Measurements from ENCODE around the gene C1orf56. TPM values are rescaled to one million over a fixed set of nuclear protein-coding genes. Genes with fewer than 3 reads are reported as not detected.

Gene C1orf56
- total and polyA plus RNA-seq, 5 donors = 5.8 to 12.4 (median 7.9) TPM

GRCh38 chr1:151006327-151007052 is 41.1 kb upstream of the C1orf56 start, which contains the start of gene MINDY1:
Gene MINDY1 (minus strand): TSS chr1:151006902. CDS start chr1:151002617, 4,285 bp downstream.
- ATAC-seq = peak; percentile 76 to 82
- no peaks in the 10 kb centered on the region for H3K27me3 ChIP-seq (ENCODE audit: control insufficient read depth, insufficient read depth)
- no peaks in the 10 kb centered on the region for H3K9me3 ChIP-seq (ENCODE audit: control insufficient read depth, low read length)
- peaks cover 10% of the 10 kb centered on the region for H3K4me1 ChIP-seq (ENCODE audit: control insufficient read depth, insufficient read depth, low read length)
- intact Hi-C loops (cut with DNase I) = loop anchor here in 1 of 4 donors (10.0 kb wide), 1 partner anchor 48 kb away; the partner anchor contains the start of gene CDC42SE1
- under 1% methylated on average over 18 of the region's 18 CpGs for WGBS
- peak within 1 kb of the TSS; percentile 90 for H3K27ac ChIP-seq (ENCODE audit: low read length)
- peak within 1 kb of the TSS; percentile 87 for H3K4me3 ChIP-seq (ENCODE audit: low read length)
- peak; percentile 62 to 83 (median 81) for DNase-seq

GRCh38 chr1:151007853-151008243 is 39.7 kb upstream of the C1orf56 start:
- Histone ChIP-seq H3K27me3 (ENCODE audit: control insufficient read depth, insufficient read depth) (no peaks in the 10 kb centered on the region), H3K27ac (ENCODE audit: low read length) (peak overlapping the region; percentile 78), H3K4me1 (ENCODE audit: control insufficient read depth, insufficient read depth, low read length) (peaks cover 5% of the 10 kb centered on the region), H3K4me3 (ENCODE audit: low read length) (no peak overlapping the region), H3K9me3 (ENCODE audit: control insufficient read depth, low read length) (no peaks in the 10 kb centered on the region)
- DNase-seq = no peak
- WGBS = 6% methylated on average over 4 of the region's 4 CpGs
- no peak for ATAC-seq
- intact Hi-C loops (cut with DNase I) = loop anchor here in 1 of 4 donors (10.0 kb wide), 1 partner anchor 47 kb away; the partner anchor contains the start of gene CDC42SE1

GRCh38 chr1:151008244-151009205 is 39.0 kb upstream of the C1orf56 start, which contains the start of gene PRUNE1:
Gene PRUNE1 (plus strand): TSS chr1:151008449. CDS start chr1:151008633, 184 bp downstream.
- Histone ChIP-seq H3K4me3 (ENCODE audit: low read length) (peak within 1 kb of the TSS; percentile 87), H3K27ac (ENCODE audit: low read length) (peak within 1 kb of the TSS; percentile 97), H3K4me1 (ENCODE audit: control insufficient read depth, insufficient read depth, low read length) (peaks cover 5% of the 10 kb centered on the region), H3K27me3 (ENCODE audit: control insufficient read depth, insufficient read depth) (no peaks in the 10 kb centered on the region), H3K9me3 (ENCODE audit: control insufficient read depth, low read length) (no peaks in the 10 kb centered on the region)
- ATAC-seq (peak; percentile 93), DNase-seq (peak; percentile 98 to 99 (median 99))
- under 1% methylated on average over 69 of the region's 69 CpGs for WGBS
- intact Hi-C loops (cut with DNase I) = loop anchor here in 1 of 4 donors (10.0 kb wide), 1 partner anchor 46 kb away; the partner anchor contains the start of gene CDC42SE1

- WGBS = 42% methylated on average over 3 of the region's 3 CpGs
- DNase-seq = no peak
- Histone ChIP-seq H3K9me3 (ENCODE audit: control insufficient read depth, low read length) (no peaks in the 10 kb centered on the region), H3K27me3 (ENCODE audit: control insufficient read depth, insufficient read depth) (no peaks in the 10 kb centered on the region), H3K4me1 (ENCODE audit: control insufficient read depth, insufficient read depth, low read length) (peaks cover 5% of the 10 kb centered on the region), H3K4me3 (ENCODE audit: low read length) (peak overlapping the region; percentile 87), H3K27ac (ENCODE audit: low read length) (peak overlapping the region; percentile 97)
- intact Hi-C loops (cut with DNase I) = loop anchor here in 1 of 4 donors (10.0 kb wide), 1 partner anchor 46 kb away; the partner anchor contains the start of gene CDC42SE1
- ATAC-seq = no peak
Observed at GRCh38 chr1:151009206-151009587, 38.4 kb upstream of the C1orf56 start.

- H3K4me1 ChIP-seq (ENCODE audit: control insufficient read depth, insufficient read depth, low read length) = peaks cover 5% of the 10 kb centered on the region
- ATAC-seq (no peak), DNase-seq (no peak)
- H3K27me3 ChIP-seq (ENCODE audit: control insufficient read depth, insufficient read depth) = no peaks in the 10 kb centered on the region
- no peak overlapping the region for H3K27ac ChIP-seq (ENCODE audit: low read length)
- intact Hi-C loops (cut with DNase I) = loop anchor here in 1 of 4 donors (10.0 kb wide), 1 partner anchor 45 kb away; the partner anchor contains the start of gene CDC42SE1
- no peaks in the 10 kb centered on the region for H3K9me3 ChIP-seq (ENCODE audit: control insufficient read depth, low read length)
- H3K4me3 ChIP-seq (ENCODE audit: low read length) = no peak overlapping the region
- WGBS = 96% methylated on average over 8 of the region's 8 CpGs
Observed at GRCh38 chr1:151009674-151010345, 37.7 kb upstream of the C1orf56 start.

GRCh38 chr1:151010346-151010726 is 37.2 kb upstream of the C1orf56 start:
- intact Hi-C loops (cut with DNase I) = no loop called here
- 79% methylated on average over 3 of the region's 3 CpGs for WGBS
- DNase-seq (no peak), ATAC-seq (no peak)
- Histone ChIP-seq H3K27ac (ENCODE audit: low read length) (no peak overlapping the region), H3K4me3 (ENCODE audit: low read length) (no peak overlapping the region), H3K27me3 (ENCODE audit: control insufficient read depth, insufficient read depth) (no peaks in the 10 kb centered on the region), H3K4me1 (ENCODE audit: control insufficient read depth, insufficient read depth, low read length) (peaks cover 5% of the 10 kb centered on the region), H3K9me3 (ENCODE audit: control insufficient read depth, low read length) (no peaks in the 10 kb centered on the region)

- Histone ChIP-seq H3K27me3 (ENCODE audit: control insufficient read depth, insufficient read depth) (no peaks in the 10 kb centered on the region), H3K9me3 (ENCODE audit: control insufficient read depth, low read length) (no peaks in the 10 kb centered on the region), H3K4me3 (ENCODE audit: low read length) (no peak overlapping the region), H3K27ac (ENCODE audit: low read length) (peak overlapping the region; percentile 83), H3K4me1 (ENCODE audit: control insufficient read depth, insufficient read depth, low read length) (peaks cover 5% of the 10 kb centered on the region)
- intact Hi-C loops (cut with DNase I) = no loop called here
- ATAC-seq (no peak), DNase-seq (no peak)
- WGBS = 44% methylated on average over 4 of the region's 4 CpGs
Observed at GRCh38 chr1:151011154-151011850, 36.2 kb upstream of the C1orf56 start.

GRCh38 chr1:151012684-151013471 is 34.7 kb upstream of the C1orf56 start:
- H3K4me1 ChIP-seq (ENCODE audit: control insufficient read depth, insufficient read depth, low read length) = no peaks in the 10 kb centered on the region
- WGBS = 77% methylated on average over 14 of the region's 14 CpGs
- ATAC-seq = peak; percentile 29 to 69

GRCh38 chr1:151013518-151013917 is 34.0 kb upstream of the C1orf56 start:
- Histone ChIP-seq H3K9me3 (ENCODE audit: control insufficient read depth, low read length) (no peaks in the 10 kb centered on the region), H3K27ac (ENCODE audit: low read length) (peak overlapping the region; percentile 83), H3K4me3 (ENCODE audit: low read length) (no peak overlapping the region), H3K27me3 (ENCODE audit: control insufficient read depth, insufficient read depth) (no peaks in the 10 kb centered on the region), H3K4me1 (ENCODE audit: control insufficient read depth, insufficient read depth, low read length) (no peaks in the 10 kb centered on the region)
- DNase-seq (peak; percentile 45 to 71 (median 71)), ATAC-seq (peak; percentile 84 to 85)
- intact Hi-C loops (cut with DNase I) = no loop called here
- WGBS = 26% methylated on average over 2 of the region's 2 CpGs

More at GRCh38 chr1:151012684-151013471, 34.7 kb upstream of the C1orf56 start:
- H3K27ac ChIP-seq (ENCODE audit: low read length) = peak overlapping the region; percentile 83
- no peaks in the 10 kb centered on the region for H3K27me3 ChIP-seq (ENCODE audit: control insufficient read depth, insufficient read depth)
- no peaks in the 10 kb centered on the region for H3K9me3 ChIP-seq (ENCODE audit: control insufficient read depth, low read length)
- peak in 2 of 3 donors; percentile 61 to 67 for DNase-seq
- H3K4me3 ChIP-seq (ENCODE audit: low read length) = no peak overlapping the region
- intact Hi-C loops (cut with DNase I) = no loop called here
